ENCODE results near the gene RAB9B.

Gene RAB9B

GRCh38 chrX:103831803-103832544 lies at the start of gene RAB9B:
Gene RAB9B (minus strand): TSS chrX:103832257. CDS start chrX:103825784, 6,473 bp downstream.
- Mint-ChIP-seq H3K4me1 (ENCODE audit: low read depth) (peaks cover 10% of the 10 kb centered on the region), H3K4me3 (peak within 1 kb of the TSS; percentile 76), H3K27me3 (peaks cover 11% of the 10 kb centered on the region), H3K9me3 (no peaks in the 10 kb centered on the region), H3K27ac (no peak within 1 kb of the TSS), H3K36me3 (ENCODE audit: low read depth) (no peaks in the 10 kb centered on the region)
- intact Hi-C loops (cut with micrococcal nuclease) = no loop called here

DNA sequence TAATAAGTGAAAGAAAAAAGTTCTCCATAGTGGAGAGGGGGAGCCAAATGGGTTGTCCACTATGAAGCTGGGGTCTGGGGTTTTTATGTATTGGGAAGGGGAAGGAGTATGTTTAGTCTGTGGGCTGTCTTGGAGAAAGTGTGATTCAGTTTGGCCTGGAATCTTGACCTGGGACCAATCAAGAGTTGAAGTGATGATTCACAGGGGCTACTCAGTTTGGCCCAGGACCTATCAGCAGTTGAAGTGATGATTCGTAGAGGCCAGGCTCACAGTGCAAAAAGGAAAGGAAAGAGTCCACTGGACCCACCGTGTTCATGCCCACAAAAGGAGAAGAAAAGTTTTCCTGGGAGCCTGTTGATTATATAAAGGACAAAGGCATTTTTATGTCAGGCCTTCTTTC lies 47.3 kb upstream of the RAB9B start:
- Mint-ChIP-seq H3K4me1 (ENCODE audit: low read depth) (no peaks in the 10 kb centered on the region), H3K27ac (no peak overlapping the region), H3K9me3 (no peaks in the 10 kb centered on the region), H3K36me3 (ENCODE audit: low read depth) (no peaks in the 10 kb centered on the region), H3K4me3 (no peak overlapping the region), H3K27me3 (no peaks in the 10 kb centered on the region)
- intact Hi-C loops (cut with micrococcal nuclease) = no loop called here

- Mint-ChIP-seq H3K27ac (no peak overlapping the region), H3K4me3 (no peak overlapping the region), H3K4me1 (ENCODE audit: low read depth) (no peaks in the 10 kb centered on the region), H3K9me3 (no peaks in the 10 kb centered on the region), H3K36me3 (ENCODE audit: low read depth) (no peaks in the 10 kb centered on the region), H3K27me3 (no peaks in the 10 kb centered on the region)
- intact Hi-C loops (cut with micrococcal nuclease) = no loop called here
Measured at GRCh38 chrX:103878466-103879122, 46.5 kb upstream of the RAB9B start.

- Mint-ChIP-seq H3K27ac (no peak overlapping the region), H3K27me3 (no peaks in the 10 kb centered on the region), H3K4me1 (ENCODE audit: low read depth) (no peaks in the 10 kb centered on the region), H3K4me3 (no peak overlapping the region), H3K36me3 (ENCODE audit: low read depth) (no peaks in the 10 kb centered on the region), H3K9me3 (no peaks in the 10 kb centered on the region)
- intact Hi-C loops (cut with micrococcal nuclease) = no loop called here
Measured at GRCh38 chrX:103877571-103877970, 45.5 kb upstream of the RAB9B start.

DNA sequence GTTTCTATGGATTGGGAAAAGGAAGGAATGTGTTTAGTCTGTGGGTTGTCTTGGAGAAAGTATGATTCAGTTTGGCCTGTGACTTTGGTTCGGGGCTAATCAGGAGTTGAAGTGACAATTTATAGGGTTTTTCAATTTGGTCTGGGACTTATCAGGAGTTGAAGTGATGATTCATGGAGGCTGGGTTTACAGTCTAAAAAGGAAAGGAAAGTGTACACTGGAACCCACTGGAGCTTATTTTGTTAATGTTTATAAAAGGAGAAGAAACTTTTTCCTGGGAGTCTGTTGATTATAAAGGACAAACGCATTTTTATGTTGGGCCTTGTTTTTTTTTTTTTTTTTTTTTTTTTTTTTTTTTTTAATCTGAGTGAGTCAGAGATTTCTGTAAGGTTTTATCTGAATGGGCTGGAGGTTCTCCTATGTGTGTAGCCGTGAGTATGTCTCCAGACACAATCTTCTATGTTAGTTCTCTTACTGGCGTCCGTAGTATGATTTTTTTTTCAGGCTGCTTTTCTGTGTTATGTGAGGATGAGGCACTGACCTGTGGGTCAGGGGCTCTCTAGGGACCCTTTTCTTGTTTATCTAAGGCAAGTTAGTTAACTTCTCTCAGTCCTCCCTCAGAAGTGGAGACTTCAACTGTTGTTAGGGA lies 33.0 kb upstream of the RAB9B start:
- Mint-ChIP-seq H3K9me3 (no peaks in the 10 kb centered on the region), H3K27ac (no peak overlapping the region), H3K27me3 (peaks cover 2% of the 10 kb centered on the region), H3K4me3 (no peak overlapping the region), H3K36me3 (ENCODE audit: low read depth) (no peaks in the 10 kb centered on the region), H3K4me1 (ENCODE audit: low read depth) (no peaks in the 10 kb centered on the region)
- intact Hi-C loops (cut with micrococcal nuclease) = no loop called here

DNA sequence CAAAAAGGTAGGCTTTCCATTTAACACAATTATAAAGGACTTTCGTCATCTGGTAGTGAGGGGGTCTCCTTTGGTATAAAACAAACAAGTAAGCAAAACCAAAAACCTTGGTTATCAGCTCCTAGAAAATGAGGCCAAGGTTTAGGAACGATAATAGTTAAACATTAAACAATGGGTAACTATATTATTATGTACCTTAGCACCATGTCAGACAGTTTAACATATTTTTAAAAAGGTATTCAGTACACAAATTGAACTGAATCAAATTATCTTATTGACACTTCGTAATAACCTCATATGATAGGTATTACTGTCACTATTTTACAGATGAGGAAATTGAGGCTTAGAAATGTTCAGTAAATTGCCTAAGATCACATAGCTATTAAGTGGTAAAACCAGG lies 32.1 kb upstream of the RAB9B start:
- H3K27me3 Mint-ChIP-seq = peaks cover 2% of the 10 kb centered on the region
- intact Hi-C loops (cut with micrococcal nuclease) = no loop called here
- H3K36me3 Mint-ChIP-seq (ENCODE audit: low read depth) = no peaks in the 10 kb centered on the region

DNA sequence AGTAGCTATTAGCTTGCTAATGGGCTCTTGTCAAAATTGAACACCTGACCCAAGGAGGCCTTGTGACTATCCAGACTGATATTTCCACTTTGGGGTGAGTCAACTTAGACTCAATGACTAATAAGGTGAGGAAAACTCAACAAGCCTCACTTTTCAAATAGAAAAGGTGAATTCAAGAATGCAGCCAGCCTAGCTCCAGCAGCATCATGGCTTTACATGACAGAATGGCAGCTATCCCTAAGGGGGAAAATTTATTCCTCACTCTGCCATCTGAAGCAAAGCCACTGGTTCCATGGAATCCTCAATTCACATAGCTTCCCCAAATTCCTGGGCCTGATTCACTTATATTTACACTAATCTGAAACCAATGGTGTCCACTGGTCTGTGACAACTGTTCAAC lies 29.1 kb upstream of the RAB9B start:
- no peak overlapping the region for H3K4me3 Mint-ChIP-seq
- no peak overlapping the region for H3K27ac Mint-ChIP-seq
- H3K9me3 Mint-ChIP-seq = no peaks in the 10 kb centered on the region
- intact Hi-C loops (cut with micrococcal nuclease) = no loop called here
- H3K27me3 Mint-ChIP-seq = peaks cover 2% of the 10 kb centered on the region
- no peaks in the 10 kb centered on the region for H3K4me1 Mint-ChIP-seq (ENCODE audit: low read depth)
- no peaks in the 10 kb centered on the region for H3K36me3 Mint-ChIP-seq (ENCODE audit: low read depth)

More for the DNA sequence above, 32.1 kb upstream of the RAB9B start:
- no peak overlapping the region for H3K4me3 Mint-ChIP-seq
- H3K9me3 Mint-ChIP-seq = no peaks in the 10 kb centered on the region
- H3K27ac Mint-ChIP-seq = no peak overlapping the region
- H3K4me1 Mint-ChIP-seq (ENCODE audit: low read depth) = no peaks in the 10 kb centered on the region

DNA sequence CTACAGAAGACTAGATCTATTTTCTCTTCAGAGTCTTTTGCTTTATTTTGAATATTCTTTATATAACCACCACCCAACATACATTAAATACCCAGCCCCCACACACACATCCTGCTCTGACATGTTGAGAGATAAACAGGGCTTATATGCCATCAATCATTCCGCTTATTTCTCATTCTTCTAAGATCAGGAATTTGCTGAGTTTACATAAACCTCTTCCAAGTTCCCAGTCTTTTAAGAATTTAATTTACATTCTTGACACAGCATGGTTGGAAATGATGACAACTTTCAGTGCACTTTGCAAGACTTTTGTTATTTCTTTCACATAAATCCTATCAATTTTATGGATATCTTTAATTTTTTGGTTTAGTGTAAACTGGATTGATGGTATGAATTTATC lies 17.5 kb upstream of the RAB9B start:
- Mint-ChIP-seq H3K27ac (no peak overlapping the region), H3K27me3 (no peaks in the 10 kb centered on the region), H3K4me3 (no peak overlapping the region), H3K9me3 (no peaks in the 10 kb centered on the region), H3K36me3 (ENCODE audit: low read depth) (no peaks in the 10 kb centered on the region), H3K4me1 (ENCODE audit: low read depth) (no peaks in the 10 kb centered on the region)
- intact Hi-C loops (cut with micrococcal nuclease) = no loop called here

DNA sequence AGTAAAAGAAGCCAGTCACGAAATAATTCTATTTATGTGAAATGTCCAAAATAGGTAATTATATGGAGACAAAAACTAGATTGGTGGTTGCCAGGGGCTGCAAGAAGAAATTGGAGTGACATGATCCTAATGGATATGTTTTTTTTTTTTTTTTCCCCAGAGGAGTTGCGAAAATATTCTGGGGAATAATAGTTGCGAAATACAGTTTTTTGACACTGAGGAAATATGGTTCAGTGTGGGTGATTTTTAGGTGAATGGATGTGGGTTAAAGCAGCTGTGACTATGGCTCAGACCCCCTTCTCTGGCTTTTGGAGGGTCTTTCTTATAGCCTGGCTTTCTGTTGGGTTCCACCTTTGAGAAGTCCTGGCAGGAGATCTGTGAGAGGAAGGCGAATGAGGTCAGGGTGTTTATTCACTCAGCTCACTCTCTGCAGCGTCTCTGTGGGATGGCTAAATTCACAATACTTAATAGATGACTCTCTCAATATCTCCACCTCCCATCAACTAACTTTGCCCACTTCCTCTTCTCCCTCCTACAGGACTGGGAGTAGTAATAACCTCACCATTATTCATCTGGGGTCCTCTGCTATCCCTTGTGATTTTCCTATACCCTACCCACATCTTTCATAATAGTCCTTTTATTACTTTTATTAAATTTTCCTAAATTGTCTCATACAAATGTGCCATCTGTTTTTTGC lies 15.3 kb upstream of the RAB9B start:
- H3K4me3 Mint-ChIP-seq = no peak overlapping the region
- intact Hi-C loops (cut with micrococcal nuclease) = no loop called here

GRCh38 chrX:103846386-103846785 lies 14.3 kb upstream of the RAB9B start:
- no peak overlapping the region for H3K27ac Mint-ChIP-seq
- no peaks in the 10 kb centered on the region for H3K36me3 Mint-ChIP-seq (ENCODE audit: low read depth)
- no peaks in the 10 kb centered on the region for H3K4me1 Mint-ChIP-seq (ENCODE audit: low read depth)
- H3K4me3 Mint-ChIP-seq = no peak overlapping the region
- intact Hi-C loops (cut with micrococcal nuclease) = no loop called here
- H3K9me3 Mint-ChIP-seq = no peaks in the 10 kb centered on the region
- no peaks in the 10 kb centered on the region for H3K27me3 Mint-ChIP-seq

More for the DNA sequence above, 15.3 kb upstream of the RAB9B start:
- H3K9me3 Mint-ChIP-seq = no peaks in the 10 kb centered on the region
- H3K36me3 Mint-ChIP-seq (ENCODE audit: low read depth) = no peaks in the 10 kb centered on the region
- H3K27ac Mint-ChIP-seq = no peak overlapping the region
- H3K27me3 Mint-ChIP-seq = no peaks in the 10 kb centered on the region
- H3K4me1 Mint-ChIP-seq (ENCODE audit: low read depth) = no peaks in the 10 kb centered on the region

DNA sequence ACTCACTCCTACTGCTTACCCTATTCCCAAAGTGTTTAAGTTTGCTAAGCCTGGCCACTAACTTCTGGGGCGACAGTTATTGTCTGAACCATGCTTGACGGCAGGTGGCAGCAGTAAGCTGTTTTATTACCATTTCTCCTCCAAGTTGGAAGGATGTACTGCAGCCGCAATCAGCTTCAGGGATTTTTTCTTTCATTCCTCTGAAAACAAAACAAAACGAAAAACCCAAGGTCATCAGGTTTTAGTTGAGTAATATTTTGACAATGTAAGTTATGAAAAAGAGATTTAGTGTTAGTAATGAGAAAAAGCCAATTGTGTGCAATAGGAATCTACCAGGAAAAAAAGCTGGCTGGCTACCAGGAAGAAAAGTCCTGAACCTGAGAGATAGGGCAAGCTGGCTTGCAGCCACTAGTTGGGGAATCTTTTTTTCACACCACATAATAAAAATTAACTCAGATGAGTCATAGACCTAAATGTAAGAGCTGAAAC lies 13.2 kb upstream of the RAB9B start:
- no peaks in the 10 kb centered on the region for H3K9me3 Mint-ChIP-seq
- no peaks in the 10 kb centered on the region for H3K27me3 Mint-ChIP-seq
- no peaks in the 10 kb centered on the region for H3K4me1 Mint-ChIP-seq (ENCODE audit: low read depth)
- no peak overlapping the region for H3K4me3 Mint-ChIP-seq
- no peaks in the 10 kb centered on the region for H3K36me3 Mint-ChIP-seq (ENCODE audit: low read depth)
- no peak overlapping the region for H3K27ac Mint-ChIP-seq
- intact Hi-C loops (cut with micrococcal nuclease) = loop anchor here (1.0 to 2.0 kb wide), 2 partner anchors 96 to 292 kb away; no protein-coding TSS in a partner anchor

GRCh38 chrX:103839404-103839803 lies 7.3 kb upstream of the RAB9B start:
- Mint-ChIP-seq H3K4me3 (no peak overlapping the region), H3K27ac (no peak overlapping the region), H3K9me3 (no peaks in the 10 kb centered on the region), H3K27me3 (no peaks in the 10 kb centered on the region), H3K36me3 (ENCODE audit: low read depth) (no peaks in the 10 kb centered on the region), H3K4me1 (ENCODE audit: low read depth) (no peaks in the 10 kb centered on the region)
- intact Hi-C loops (cut with micrococcal nuclease) = no loop called here

GRCh38 chrX:103831342-103831802 lies 685 bp downstream of the RAB9B start:
- Mint-ChIP-seq H3K9me3 (no peaks in the 10 kb centered on the region), H3K4me1 (ENCODE audit: low read depth) (peaks cover 10% of the 10 kb centered on the region), H3K36me3 (ENCODE audit: low read depth) (no peaks in the 10 kb centered on the region), H3K27me3 (peaks cover 11% of the 10 kb centered on the region), H3K4me3 (peak overlapping the region; percentile 76), H3K27ac (no peak overlapping the region)
- intact Hi-C loops (cut with micrococcal nuclease) = no loop called here

GRCh38 chrX:103830848-103831247 lies 1.2 kb downstream of the RAB9B start:
- Mint-ChIP-seq H3K4me1 (ENCODE audit: low read depth) (peaks cover 10% of the 10 kb centered on the region), H3K36me3 (ENCODE audit: low read depth) (no peaks in the 10 kb centered on the region), H3K4me3 (no peak overlapping the region), H3K27ac (no peak overlapping the region), H3K27me3 (peaks cover 11% of the 10 kb centered on the region), H3K9me3 (no peaks in the 10 kb centered on the region)
- intact Hi-C loops (cut with micrococcal nuclease) = no loop called here

Data from dendritic cell treated with granulocyte-macrophage colony-stimulating factor and Interleukin-4, amounts not matched to agents 40 ng/mL and 50 ng/mL, for 4 days (primary cell).